Common myeloid progenitor, CD34-positive (primary cell): Measurements from ENCODE around the gene KBTBD12.
A peak's percentile ranks its signal among the peaks of the same experiment; 100 is the strongest.
"Not testable (repeated sequence)": the region's sequence is repeated elsewhere in the genome, so short reads cannot be mapped to it uniquely, and the experiment has no call there.

Experiments used
- CTCF ChIA-PET: fragments of 350-600 bp; sonication (Branson Sonifier 250); formaldehyde crosslinking; loops from one replicate; lab custom pipeline; 2021; ENCODE audit warnings: antibody characterized with exemption; lab: Charles Lee
- POLR2A ChIA-PET: fragments of 350-600 bp; sonication (Branson Sonifier 250); formaldehyde crosslinking; loops from one replicate; lab custom pipeline; 2021; ENCODE audit warnings: antibody characterized with exemption; lab: Charles Lee
- DNase-seq, 3 donors: peaks; one replicate each; pipeline versions ENCODE4 v3.0.0 to v3.0.0-alpha.2; 2013
- H3K27ac ChIP-seq, 2 experiments: 1 replicate in 1 of 2; 2 replicates in 1 of 2; pipeline ENCODE4 v1.7.0; 2013; ENCODE audit warnings: inconsistent platforms in 2 of 2, low read length in 2 of 2, mild to moderate bottlenecking in 2 of 2, low read depth in 1 of 2, moderate library complexity in 1 of 2; ENCODE audit not compliant: severe bottlenecking in 2 of 2, insufficient read depth in 1 of 2, poor library complexity in 1 of 2
- H3K27me3 ChIP-seq, 5 experiments: replicated peaks in 2 of 5; 1 replicate in 3 of 5; 2 replicates in 2 of 5; pipeline versions ENCODE4 v1.6.1 to v1.7.0; 2013; ENCODE audit warnings: low read length in 4 of 5, mild to moderate bottlenecking in 2 of 5, moderate library complexity in 2 of 5, inconsistent platforms in 1 of 5; ENCODE audit not compliant: insufficient read depth in 5 of 5, control insufficient read depth in 4 of 5
- H3K36me3 ChIP-seq, 4 experiments: 1 replicate in 2 of 4; 2 replicates in 2 of 4; pipeline versions ENCODE4 v1.6.1 to v1.7.0; 2013; ENCODE audit warnings: low read length in 3 of 4, control low read depth in 1 of 4, mild to moderate bottlenecking in 1 of 4; ENCODE audit not compliant: control insufficient read depth in 4 of 4, insufficient read depth in 4 of 4
- H3K4me1 ChIP-seq, 4 experiments: 1 replicate in 3 of 4; 2 replicates in 1 of 4; pipeline versions ENCODE4 v1.6.1 to v1.7.1; 2013; ENCODE audit warnings: low read length in 3 of 4, mild to moderate bottlenecking in 3 of 4, control low read depth in 1 of 4, inconsistent platforms in 1 of 4, moderate library complexity in 1 of 4; ENCODE audit not compliant: control insufficient read depth in 4 of 4, insufficient read depth in 4 of 4; ENCODE audit errors: control extremely low read depth in 1 of 4
- H3K4me3 ChIP-seq, 7 experiments: 1 replicate in 4 of 7; 2 replicates in 3 of 7; pipeline versions ENCODE4 v1.5.1 to v1.7.0; 2013; ENCODE audit warnings: mild to moderate bottlenecking in 7 of 7, low read length in 6 of 7, moderate library complexity in 6 of 7, inconsistent platforms in 2 of 7, low read depth in 2 of 7, control low read depth in 1 of 7; ENCODE audit not compliant: insufficient read depth in 4 of 7, control insufficient read depth in 1 of 7; ENCODE audit errors: extremely low read depth in 1 of 7
- H3K9me3 ChIP-seq, 5 experiments: 1 replicate in 4 of 5; 2 replicates in 1 of 5; pipeline versions ENCODE4 v1.6.1 to v1.7.1; 2013; ENCODE audit warnings: low read length in 4 of 5, mild to moderate bottlenecking in 2 of 5, inconsistent platforms in 1 of 5, low read depth in 1 of 5, moderate library complexity in 1 of 5; ENCODE audit not compliant: control insufficient read depth in 4 of 5, insufficient read depth in 2 of 5; ENCODE audit errors: control extremely low read depth in 1 of 5
- WGBS: methylation state at CpG from one replicate; pipeline ENCODE4 v1.1.5; 2013; ENCODE audit not compliant: insufficient coverage; 5-methylcytosine and 5-hydroxymethylcytosine counted together

KBTBD12 gene

DNA sequence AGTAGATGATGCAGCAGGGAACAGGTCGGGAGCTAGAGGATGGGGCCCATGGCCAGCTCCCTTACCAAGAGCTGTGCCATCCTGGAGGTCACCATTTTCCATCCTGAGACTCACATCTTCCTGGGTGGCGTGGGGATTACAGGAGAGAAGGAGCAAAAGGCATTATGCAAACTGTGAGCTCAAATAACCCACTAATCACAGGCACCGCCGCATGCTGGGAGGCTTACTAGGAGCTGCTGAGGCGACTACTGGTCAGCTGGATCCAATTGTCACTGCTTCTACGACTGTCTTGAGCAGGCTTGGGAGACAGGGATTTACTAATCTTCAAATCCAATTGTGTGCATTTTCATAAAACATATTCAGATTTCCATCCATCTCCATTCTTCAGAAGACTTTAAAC, 12.5 kb upstream of the KBTBD12 start:
- WGBS, result 93% methylated on average over 5 of the region's 6 CpGs
- Histone ChIP-seq H3K4me3 (no peak overlapping the region), H3K9me3 (no peaks in the 10 kb centered on the region), H3K36me3 (no peaks in the 10 kb centered on the region), H3K27me3 (peaks cover 0 to 2% (median 0%) of the 10 kb centered on the region in 5 experiments), H3K4me1 (no peaks in the 10 kb centered on the region), H3K27ac (no peak overlapping the region)
- CTCF ChIA-PET, result no interaction called here
- DNase-seq, result no peak
- POLR2A ChIA-PET, result no interaction called here

DNA sequence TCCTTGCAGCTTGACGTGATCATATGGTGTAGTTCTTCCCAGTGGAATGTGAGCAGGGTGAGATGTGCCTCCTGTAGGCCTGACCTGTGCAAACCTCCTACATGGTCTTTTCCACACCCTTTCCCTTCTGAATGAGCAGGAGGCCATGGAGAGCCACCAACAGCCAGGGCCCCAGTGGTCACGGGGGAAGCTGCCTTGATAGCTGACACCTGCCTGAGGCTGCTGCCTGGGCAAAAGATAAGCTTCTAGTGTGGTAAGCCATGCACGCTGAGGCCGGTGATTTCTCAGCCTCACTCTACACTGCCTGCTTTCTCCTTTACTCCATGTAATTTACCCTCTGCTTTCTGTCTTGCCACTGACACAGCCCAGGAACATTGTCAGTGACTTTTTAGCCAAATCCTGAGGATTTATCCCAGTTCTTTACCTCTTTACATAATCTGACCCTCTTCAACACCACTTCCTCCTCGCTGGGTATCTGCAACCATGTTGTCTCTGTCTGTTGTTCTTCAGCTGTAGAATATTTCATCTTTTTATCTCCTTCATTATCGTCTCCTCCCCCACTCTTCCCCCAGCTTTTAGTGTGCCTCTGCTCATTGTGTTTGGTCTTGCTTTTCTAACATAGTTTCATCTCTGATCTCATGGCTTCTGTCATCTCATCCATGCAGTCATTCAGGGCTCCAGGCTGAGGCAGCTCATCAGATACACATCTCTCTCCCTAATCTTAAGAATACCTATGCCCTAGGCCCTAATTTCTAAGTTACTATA, 11.2 kb upstream of the KBTBD12 start:
- no peak overlapping the region for H3K27ac ChIP-seq
- no peaks in the 10 kb centered on the region for H3K36me3 ChIP-seq
- no peaks in the 10 kb centered on the region for H3K4me1 ChIP-seq
- ChIA-PET POLR2A (no interaction called here), CTCF (interaction anchor here (1.7 kb wide), 1 partner anchor 11 kb away, joined by 3 read pairs; no protein-coding TSS in a partner anchor)
- no peaks in the 10 kb centered on the region for H3K9me3 ChIP-seq
- 77% methylated on average over 3 of the region's 6 CpGs for WGBS
- no peak overlapping the region for H3K4me3 ChIP-seq
- H3K27me3 ChIP-seq, result peaks cover 0 to 2% (median 0%) of the 10 kb centered on the region in 5 experiments
- DNase-seq, result peak; percentile 34 to 77 (median 64)

DNA sequence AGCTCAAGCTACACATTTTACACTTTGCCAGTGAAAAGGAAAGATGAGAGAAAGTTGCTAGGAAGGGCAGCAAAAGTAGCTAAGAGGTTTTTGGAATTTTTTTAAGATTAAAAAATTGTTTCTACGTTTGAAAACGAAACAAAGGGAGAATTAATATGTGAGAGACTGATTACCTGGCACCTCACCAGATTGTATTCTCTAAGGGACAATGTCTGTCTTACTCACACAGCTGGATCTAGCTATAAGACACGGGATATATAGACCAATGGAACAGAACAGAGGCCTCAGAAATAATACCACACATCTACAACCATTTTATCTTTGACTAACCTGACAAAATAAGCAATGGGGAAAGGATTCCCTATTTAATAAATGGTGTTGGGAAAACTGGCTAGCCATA, 9.5 kb upstream of the KBTBD12 start:
- Histone ChIP-seq H3K9me3 (no peaks in the 10 kb centered on the region), H3K36me3 (no peaks in the 10 kb centered on the region), H3K27ac (no peak overlapping the region), H3K4me1 (no peaks in the 10 kb centered on the region), H3K27me3 (peaks cover 0 to 4% (median 0%) of the 10 kb centered on the region in 5 experiments), H3K4me3 (no peak overlapping the region)
- POLR2A ChIA-PET, result no interaction called here
- CTCF ChIA-PET, result no interaction called here
- no CpG with 5 or more reads among the region's 3 CpGs for WGBS
- no peak for DNase-seq

DNA sequence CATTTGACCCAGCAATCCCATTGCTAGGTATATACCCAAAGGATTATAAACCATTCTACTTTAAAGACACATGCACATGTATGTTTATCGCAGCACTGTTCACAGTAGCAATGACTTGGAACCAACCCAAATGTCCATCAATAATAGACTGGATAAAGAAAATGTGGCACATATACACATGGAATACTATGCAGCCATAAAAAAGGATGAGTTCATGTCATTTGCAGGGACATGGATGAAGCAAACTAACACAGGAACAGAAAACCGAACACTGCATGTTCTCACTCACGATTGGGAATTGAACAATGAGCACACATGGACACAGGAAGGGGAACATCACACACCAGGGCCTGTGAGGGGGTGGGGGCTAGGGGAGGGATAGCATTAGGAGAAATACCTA, 8.4 kb upstream of the KBTBD12 start:
- H3K27me3 ChIP-seq, result peaks cover 0 to 13% (median under 1%) of the 10 kb centered on the region in 5 experiments
- WGBS, result 100% methylated on average over 3 of the region's 3 CpGs
- H3K9me3 ChIP-seq, H3K36me3 ChIP-seq, POLR2A ChIA-PET, H3K4me1 ChIP-seq, H3K27ac ChIP-seq, DNase-seq, CTCF ChIA-PET, H3K4me3 ChIP-seq: not testable (repeated sequence)

DNA sequence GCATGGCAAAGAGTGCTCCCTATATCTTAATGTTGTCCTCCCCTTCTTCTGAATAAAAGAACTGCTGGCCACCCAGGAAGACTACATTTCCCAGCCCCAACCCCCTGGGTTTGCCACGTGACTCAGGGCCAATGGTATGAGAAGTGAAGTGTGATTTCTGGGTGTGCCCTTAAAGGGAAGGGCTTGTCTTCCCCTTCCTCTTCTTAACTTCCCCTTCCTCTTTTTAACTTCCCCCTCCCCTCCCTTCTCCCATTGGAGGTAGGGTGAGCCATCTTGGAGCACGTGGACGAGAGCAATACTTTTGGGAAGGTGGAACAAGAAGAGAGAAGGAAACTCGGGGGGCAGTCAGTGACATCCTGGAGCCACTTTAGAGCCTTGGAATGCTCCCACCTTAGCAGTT, 6.8 kb upstream of the KBTBD12 start:
- ChIA-PET POLR2A (no interaction called here), CTCF (no interaction called here)
- H3K27ac ChIP-seq, result no peak overlapping the region
- H3K4me1 ChIP-seq, result no peaks in the 10 kb centered on the region
- H3K9me3 ChIP-seq, result no peaks in the 10 kb centered on the region
- H3K4me3 ChIP-seq, result no peak overlapping the region
- no peaks in the 10 kb centered on the region for H3K36me3 ChIP-seq
- H3K27me3 ChIP-seq, result peaks cover 0 to 16% (median 0%) of the 10 kb centered on the region in 5 experiments
- peak in 2 of 3 donors; percentile 11 to 30 for DNase-seq
- 77% methylated on average over 3 of the region's 4 CpGs for WGBS

DNA sequence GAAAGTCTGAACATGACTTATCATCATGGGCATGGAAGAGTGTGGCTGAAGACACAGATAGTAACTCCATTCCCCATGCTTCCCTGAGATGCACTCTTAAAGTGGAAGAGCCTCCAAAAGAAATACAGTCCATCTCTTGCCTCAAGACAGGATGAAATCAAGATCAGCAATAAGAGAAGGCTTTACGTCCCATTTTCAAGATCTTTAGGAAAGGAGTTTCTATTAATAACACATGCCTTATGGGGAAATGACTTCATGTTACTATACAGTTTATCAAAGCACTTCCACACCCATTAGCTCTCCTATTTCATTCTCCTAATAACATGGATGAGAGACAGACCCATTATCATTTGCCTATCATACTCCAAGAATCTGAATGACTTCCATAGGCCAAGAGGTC, 6.1 kb upstream of the KBTBD12 start:
- H3K36me3 ChIP-seq, result no peaks in the 10 kb centered on the region
- no peak for DNase-seq
- H3K27ac ChIP-seq, result no peak overlapping the region
- WGBS, result no CpG with 5 or more reads among the region's 1 CpG
- ChIA-PET POLR2A (no interaction called here), CTCF (interaction anchor here (2.4 kb wide), 1 partner anchor 13 kb away, joined by 8 read pairs; no protein-coding TSS in a partner anchor)
- peaks cover 0 to 22% (median 0%) of the 10 kb centered on the region in 5 experiments for H3K27me3 ChIP-seq
- H3K9me3 ChIP-seq, result peaks cover 0 to 6% (median 0%) of the 10 kb centered on the region in 5 experiments
- no peaks in the 10 kb centered on the region for H3K4me1 ChIP-seq
- no peak overlapping the region for H3K4me3 ChIP-seq

DNA sequence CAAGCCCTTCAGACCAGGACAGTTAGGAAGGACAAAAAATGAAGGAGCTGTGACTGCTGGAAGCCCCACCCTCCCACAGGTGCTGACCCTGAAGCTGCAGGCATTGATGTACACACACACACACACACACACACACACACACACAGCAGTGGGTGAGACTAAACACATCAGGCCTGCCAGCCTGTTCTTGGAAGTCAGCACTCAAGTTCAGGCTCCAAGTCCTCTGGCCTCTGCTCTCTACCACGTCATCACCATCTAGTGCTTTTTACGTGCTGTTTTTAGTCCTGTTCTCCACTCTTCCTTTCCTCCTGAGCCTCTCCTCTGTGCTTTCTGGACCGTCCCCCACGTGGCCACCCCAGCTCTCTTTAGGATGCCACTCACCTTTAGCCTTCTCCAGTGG, 5.4 kb upstream of the KBTBD12 start:
- DNase-seq, result no peak
- no peaks in the 10 kb centered on the region for H3K36me3 ChIP-seq
- H3K9me3 ChIP-seq, result peaks cover 0 to 7% (median 0%) of the 10 kb centered on the region in 5 experiments
- CTCF ChIA-PET, result interaction anchor here (2.4 kb wide), 1 partner anchor 12 kb away, joined by 8 read pairs; no protein-coding TSS in a partner anchor
- POLR2A ChIA-PET, result no interaction called here
- peaks cover 0 to 29% (median 2%) of the 10 kb centered on the region in 5 experiments for H3K27me3 ChIP-seq
- H3K4me3 ChIP-seq, result no peak overlapping the region
- 93% methylated on average over 3 of the region's 4 CpGs for WGBS
- peaks cover under 1 to 3% (median 2%) of the 10 kb centered on the region in 4 experiments for H3K4me1 ChIP-seq
- no peak overlapping the region for H3K27ac ChIP-seq
